Activated naive CD4-positive, alpha-beta T cell (primary cell): ENCODE results near the gene SALL3.
"Not testable (repeated sequence)": the region's sequence is repeated elsewhere in the genome, so short reads cannot be mapped to it uniquely, and the experiment has no call there.

Experiments used
- DNase-seq, 4 experiments: peaks; one replicate each; lab custom pipeline; 2025; lab: John Stamatoyannopoulos, UW

Gene SALL3

DNA sequence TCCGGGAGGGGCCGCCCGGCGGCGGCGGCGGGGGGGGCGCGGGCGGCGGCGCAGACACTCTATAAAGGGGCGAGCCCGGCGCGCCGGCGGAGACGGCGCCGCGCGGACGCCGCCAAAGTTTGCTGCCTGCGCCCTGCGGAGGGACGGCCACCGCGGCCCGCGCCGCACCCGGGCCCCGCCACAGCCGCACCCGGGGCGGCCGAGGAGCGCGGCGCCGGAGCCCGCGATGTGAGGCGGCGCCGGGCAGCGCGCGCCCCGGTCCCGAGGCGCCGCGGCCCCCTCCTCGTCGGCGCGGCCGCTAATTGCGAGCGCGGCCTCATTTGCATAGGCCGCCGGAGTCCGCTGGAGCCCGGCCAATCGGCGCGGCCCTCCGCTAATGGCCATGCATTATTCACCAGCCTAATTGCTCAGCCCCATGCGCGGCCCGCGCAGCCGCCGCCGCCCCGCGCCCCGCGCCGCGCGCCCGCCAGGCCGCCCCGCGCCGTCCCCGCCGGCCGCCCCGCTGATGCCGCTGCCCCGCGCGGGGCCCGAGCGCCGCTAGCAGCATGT is at the start of gene SALL3:
Gene SALL3 (plus strand): TSS at position 89 of the 549 bp plus-strand sequence. CDS start 457 bp downstream, at position 546.
- no peak for DNase-seq

DNA sequence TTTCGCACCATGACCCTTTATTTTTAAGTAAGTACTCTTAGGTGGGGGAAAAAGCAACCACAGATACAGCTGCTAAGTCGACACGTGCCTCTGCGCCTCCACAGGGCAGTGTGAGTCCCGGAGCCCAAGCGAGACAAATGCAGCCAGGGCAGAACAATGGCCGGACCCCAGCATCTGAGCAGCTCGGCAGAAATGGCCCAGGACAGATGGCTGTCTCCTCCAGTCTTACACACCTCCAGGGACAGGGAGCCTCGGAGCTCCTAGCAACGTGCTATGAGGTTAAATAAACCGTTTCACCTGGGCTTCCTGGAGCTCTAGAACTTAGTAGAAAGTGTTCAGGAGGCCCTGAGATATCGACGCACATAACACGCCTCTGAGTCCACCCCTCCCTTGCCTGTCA is 47.3 kb upstream of the SALL3 start:
- DNase-seq = no peak

DNA sequence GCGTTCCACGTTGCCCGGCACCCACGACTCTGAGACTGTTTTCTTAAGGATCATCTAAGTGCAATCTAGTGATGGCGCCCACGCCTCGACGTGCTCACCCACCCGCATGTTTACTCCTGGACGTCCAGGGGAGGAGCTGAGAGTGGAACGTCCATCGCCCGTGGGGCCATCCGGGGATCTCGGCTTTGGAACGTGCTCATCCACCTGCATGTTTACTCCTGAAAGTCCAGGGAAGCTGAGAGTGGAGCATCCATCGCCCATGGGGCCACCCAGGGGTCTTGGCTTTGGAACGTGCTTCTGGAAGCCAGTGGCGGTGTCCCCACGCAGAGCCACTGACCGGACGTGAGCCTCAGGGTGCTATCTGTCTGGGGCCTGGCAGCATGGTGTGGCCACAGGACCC is 45.6 kb upstream of the SALL3 start:
- DNase-seq = no peak

DNA sequence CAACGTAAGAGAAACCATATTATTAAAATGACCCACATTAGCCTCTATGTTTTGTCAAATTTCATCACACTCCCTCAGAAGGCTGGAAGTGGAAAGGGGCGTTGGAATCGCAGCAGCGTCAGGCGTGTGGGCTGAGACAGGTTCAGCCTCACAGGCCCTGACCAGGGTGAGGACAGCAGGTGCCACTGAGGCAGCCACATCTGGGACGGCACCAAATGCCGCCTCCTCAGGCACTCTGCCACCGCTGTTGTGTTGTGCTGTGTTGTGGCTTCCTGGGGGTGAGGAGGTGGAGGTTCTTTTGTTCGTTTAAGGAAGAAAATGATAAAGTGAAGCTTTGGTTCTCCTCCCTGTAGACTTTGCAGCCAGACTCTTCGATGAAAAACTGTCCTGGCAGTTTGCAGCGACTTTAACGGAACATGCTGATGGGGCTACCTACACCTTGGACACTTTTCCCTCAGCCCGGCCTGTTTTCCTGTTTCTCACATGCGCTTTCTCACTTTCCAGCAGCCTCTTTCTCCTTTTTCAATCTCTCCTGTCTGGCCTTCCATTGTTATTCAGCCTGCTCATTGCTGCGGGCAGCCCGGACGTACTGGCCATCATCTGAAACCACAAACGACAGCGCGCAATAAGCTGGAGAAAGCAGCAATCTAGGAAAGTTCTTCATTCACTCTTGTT is 44.9 kb upstream of the SALL3 start:
- DNase-seq = no peak

DNA sequence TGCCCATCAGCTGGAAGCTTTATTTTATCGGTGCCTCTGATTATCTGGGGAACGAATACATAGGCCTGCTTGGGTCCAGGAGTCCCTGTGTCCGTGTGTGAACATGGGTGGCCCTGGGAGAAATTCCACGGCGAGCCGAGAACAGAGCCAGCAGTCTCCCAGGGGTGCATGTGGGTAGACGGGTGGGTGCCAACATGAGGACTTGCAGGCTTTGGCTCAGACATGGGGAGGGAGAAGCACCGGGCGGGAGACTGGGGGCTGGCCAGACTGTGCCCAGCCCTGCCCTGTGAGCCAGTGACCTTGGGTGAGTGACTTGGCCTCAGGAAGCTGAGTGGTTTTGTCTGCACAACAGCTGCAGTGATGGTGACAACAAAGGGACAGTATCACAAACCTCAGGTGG is 44.2 kb upstream of the SALL3 start:
- DNase-seq = no peak

DNA sequence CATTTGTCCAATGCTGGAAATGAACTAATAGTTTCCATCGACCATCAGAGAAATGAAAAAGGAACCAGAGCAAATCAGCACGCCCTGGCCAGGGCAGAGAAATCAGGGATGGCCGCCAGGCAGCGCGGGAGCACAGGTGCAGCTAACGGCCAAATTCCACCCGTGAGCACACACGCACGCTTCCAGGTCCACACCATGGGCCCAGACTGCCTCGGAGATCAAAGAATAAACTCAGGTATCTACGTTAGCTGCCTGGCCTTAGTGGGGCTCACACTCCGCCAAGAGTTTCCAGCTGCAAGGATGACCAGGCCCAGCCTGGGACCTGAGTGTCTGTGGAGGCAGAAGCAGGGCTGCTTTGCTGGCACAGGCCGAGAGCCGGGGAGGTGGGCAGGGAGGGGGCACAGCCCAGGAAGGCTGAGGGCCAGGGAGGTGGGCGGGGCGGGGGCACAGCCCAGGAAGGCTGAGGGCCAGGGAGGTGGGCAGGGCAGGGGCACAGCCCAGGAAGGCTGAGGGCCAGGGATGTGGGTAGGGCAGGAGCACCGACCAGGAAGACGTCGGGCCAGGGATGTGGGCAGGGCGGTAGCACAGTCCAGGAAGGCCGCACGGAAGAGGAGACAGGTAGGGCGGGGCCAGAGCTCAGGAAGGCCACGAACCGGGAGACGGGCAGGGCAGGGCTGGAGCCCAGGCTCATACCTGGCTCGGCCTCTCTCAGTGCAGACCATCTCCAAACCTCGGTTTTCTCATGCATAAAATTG is 43.2 kb upstream of the SALL3 start:
- no peak for DNase-seq

DNA sequence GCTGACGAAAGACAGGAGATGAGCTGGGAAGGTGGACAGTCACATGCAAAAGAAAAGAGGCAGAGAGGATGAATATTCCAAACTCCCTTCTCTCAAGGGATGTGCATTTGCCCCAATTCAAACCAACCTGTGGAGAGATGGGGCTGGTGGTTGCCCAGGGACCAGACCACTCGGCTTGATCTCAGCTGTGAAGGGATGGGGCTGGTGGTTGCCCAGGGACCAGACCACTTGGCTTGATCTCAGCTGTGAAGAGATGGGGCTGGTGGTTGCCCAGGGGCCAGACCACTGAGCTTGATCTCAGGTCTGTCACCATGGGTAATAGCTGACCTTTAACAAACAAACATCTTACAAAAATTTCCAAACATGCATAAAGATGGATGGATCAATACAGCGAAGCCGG is 42.5 kb upstream of the SALL3 start:
- DNase-seq = no peak

DNA sequence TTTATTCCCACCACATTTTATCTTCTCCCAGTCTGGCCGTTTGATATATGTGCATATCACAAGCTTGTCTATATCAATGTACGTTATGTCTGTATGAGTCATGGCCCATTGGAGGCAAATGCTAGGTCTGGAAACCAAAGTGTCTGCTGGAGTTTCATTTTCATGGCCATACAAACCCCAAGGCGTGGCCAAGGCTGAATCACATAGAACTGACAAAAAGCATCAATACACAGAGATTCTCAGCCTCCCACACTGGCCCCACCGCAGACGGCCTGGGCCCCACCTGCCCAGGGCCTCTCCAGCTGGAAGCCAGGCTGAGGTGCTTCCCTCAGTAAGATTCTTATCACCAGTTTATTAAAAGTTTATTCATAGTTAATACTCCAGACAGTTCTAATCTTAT is 40.5 kb upstream of the SALL3 start:
- no peak for DNase-seq

DNA sequence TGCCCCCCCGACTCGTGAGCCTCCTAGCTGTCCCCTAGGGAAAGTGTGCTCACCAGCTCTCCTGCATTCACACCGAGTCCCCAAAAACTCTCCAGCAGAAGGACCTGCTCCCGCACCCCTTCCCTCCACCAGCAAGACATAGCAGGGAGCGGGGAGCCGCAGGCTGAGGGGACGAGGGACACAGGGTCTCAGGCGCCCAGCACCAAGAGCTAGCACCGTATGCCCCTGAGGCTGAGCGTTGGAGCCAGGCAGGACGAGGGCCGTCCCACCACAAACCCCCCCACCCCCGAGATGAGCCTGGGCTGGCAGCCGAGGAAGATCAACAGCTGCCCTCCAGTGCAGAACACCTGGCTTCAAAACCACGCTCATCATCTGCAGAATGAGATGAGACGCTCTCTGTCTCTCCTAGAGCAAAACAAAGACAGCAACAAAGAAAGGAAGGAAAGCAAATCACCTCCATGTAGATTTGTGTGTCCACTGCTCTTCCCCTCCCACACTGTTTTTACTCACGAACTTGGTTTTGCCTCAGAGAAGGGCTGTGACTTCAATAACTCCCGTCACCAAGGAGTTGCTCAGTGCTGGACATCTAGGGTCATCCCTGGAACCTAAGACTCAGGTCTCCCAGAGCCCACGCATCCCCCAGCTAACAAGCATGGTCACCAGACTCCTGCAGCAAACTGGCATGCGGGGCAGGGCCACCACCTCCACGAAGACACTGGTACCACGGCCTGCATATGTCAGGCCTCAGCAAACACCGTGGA is 39.7 kb upstream of the SALL3 start:
- no peak for DNase-seq

DNA sequence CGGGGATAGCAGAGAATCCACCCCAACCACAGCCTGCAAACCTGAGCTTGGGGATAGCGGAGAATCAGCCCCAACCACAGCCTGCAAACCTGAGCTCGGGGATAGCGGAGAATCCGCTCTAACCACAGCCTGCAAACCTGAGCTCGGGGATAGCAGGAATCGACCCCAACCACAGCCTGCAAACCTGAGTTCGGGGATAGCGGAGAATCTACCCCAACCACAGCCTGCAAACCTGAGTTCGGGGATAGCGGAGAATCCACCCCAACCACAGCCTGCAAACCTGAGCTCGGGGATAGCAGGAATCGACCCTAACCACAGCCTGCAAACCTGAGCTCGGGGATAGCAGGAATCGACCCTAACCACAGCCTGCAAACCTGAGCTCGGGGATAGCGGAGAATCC is 37.4 kb upstream of the SALL3 start:
- DNase-seq = not testable (repeated sequence)

DNA sequence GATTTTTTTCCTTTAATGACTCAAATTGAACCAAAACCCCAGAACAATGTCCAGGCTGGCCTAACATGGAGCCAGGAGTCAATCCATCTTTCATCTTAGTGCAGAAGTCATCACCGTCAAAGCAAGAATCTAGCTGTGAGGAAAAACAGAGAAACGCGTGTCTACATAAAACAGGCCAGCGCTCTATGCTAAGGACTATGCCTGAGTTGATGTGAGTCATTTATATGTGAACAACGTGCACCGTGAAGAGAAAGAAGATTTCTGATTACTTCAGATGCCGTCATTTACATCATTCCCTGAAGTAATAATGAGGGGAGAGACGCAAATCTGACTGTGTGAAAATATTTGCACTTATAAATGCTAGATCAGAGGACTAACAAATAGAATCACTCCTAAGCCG is 34.0 kb upstream of the SALL3 start:
- no peak for DNase-seq

DNA sequence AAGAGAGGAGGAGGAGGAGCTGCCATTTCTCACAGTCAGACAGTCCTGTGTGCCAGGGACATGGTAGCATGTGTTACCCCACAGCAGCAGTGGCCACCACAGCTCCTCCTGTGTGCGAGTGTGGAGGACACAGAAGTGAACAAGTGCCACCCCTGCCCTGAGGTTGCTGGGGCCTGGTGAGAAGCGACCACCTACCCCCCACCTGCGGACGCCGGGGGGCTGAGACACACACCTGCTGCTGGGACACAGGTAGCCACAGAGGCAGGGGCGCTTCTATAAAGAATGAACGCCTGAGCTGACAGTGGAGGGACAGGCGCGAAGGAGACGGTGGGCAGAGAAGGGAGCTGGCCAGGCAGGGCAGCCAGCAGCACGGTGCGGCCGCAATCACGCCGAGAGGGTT is 32.3 kb upstream of the SALL3 start:
- DNase-seq = no peak

DNA sequence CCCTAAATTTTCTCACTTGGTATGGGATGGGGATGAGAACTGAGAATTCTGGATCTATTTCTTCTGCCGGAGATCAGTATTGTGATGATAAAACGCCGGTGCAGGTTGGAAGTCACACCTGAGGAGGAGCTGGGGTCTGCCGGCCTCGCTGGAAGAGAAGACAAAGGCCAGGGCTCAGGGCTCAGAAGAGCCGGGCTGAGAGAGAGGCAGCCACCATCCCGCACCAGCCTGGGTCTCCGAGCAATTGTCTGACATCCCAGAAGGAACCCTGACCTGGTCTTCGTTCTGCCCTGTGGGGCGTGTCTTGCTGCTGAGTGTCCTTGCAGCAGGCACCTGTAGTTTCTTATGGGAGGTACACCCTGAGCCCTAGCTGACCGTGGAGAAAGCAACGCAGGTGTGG is 31.4 kb upstream of the SALL3 start:
- DNase-seq = no peak

DNA sequence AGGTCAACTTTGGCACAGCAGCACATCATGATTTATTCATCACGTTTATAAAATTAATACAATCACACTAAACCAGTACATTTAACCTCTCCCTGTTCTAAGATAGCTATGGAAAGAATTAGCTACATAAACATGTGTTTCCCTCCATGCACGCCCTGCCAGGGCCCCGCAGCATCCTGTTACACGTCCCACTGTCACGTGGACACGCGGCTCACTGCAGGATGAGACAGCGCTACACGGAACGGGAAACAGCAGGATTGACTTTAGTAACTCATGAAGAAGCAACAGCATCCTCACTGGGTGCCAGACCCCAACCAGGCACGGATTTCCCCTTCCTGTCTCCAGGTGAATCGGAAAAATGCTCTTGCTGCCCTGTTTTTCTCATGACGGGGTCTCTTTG is 30.9 kb upstream of the SALL3 start:
- no peak for DNase-seq

DNA sequence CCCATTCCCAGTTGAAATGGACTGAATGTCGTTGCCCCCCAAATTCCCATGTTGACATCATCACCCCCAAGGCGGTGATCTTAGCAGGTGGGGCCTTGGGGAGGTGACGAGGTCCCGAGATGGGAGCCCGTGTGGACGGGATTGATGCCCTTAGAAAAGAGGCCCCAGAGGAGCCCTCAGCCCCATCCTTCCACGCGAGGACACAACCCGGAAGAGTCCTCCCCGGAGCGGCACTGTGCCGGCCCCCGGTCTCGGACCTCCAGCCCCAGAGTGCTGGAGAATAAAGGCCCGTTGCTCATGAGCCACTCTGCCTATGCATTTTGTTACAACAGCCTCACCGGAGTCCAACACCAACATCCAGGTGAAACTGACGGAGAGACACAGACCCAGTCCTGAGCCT is 30.4 kb upstream of the SALL3 start:
- no peak for DNase-seq

DNA sequence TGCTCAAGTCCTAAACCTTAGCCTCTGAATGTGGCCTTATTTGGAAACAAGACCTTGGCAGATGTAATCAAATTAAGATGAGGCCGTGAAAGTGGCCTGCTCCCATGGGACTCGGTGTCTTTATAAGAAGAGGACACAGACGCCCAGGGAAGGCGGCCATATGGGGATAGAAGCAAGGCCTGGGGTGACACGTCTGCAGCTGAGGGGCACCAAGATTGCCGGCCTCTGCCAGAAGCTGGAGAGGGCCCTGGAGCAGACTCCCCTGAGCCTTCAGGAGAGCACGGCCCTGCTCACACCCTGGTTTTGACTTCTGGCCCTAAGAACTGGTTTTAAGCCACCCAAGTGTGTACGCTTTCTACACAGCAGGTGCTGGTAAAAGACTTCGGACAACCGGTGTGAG is 29.2 kb upstream of the SALL3 start:
- no peak for DNase-seq

DNA sequence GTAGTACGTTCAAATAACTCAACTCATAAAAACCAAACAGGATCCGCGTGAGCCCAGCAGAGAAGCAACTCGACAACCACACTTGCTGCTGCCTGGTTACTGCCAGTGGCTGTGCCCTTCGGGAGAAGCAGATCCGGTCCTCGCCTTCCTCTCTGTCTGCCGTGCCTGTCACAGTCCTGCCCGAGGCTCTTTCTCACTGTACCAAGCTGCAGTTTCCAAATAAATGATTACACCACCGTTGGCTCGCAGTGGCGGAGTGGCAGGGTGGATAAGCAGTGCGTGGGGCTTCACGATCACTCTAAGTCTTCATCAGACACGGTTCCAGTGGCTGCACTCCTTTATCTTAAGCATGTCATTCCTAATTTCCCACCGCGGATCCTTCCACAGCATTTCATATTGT is 26.1 kb upstream of the SALL3 start:
- no peak for DNase-seq

DNA sequence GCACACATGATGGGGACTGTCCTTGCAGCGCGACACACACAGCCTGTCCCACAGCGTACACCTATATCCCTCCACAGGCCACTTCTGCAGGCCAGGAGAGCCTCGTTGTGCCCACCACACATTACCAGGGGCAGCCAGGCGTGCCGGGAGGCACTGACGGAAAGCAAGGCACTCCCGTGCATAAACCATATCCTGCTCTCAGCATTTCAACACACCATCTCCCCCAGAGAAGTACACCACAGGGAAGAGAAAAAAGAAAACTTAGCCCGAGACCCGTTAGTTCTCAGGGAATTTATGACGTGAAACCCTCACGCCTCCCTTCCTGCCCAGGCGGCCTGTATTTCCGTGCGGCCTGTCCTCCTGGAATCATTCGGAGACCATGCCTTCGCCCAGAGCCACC is 24.6 kb upstream of the SALL3 start:
- DNase-seq = no peak

DNA sequence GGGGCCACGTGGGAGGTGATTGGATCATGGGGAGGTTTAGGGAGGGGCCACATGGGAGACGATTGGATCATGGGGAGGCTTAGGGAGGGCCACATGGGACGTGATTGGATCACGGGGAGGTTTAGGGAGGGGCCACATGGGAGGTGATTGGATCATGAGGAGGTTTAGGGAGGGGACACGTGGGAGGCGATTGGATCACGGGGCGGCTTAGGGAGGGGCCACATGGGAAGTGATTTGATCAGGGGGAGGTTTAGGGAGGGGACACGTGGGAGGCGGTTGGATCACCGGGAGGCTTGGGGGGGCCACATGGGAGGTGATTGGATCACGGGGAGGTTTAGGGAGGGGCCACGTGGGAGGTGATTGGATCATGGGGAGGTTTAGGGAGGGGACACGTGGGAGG is 22.5 kb upstream of the SALL3 start:
- no peak for DNase-seq

DNA sequence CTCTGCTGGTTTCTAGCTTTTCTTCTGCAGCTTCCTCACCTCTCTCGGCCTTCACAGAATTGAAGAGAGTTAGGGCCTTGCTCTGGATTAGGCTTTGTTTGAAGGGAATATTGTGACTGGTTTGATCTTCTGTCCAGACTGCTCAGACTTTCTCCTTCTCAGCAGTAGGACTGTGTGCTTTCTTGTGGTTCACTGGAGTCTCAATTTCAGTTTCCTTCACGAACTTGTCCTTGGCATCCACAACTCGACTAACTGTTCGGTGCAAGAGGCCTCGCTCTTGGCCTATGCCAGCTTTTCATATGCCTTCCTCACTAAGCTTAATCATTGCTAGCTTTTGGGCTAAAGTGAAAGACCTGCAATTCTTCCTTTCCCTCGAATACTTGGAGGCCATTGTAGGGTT is 18.9 kb upstream of the SALL3 start:
- no peak for DNase-seq

DNA sequence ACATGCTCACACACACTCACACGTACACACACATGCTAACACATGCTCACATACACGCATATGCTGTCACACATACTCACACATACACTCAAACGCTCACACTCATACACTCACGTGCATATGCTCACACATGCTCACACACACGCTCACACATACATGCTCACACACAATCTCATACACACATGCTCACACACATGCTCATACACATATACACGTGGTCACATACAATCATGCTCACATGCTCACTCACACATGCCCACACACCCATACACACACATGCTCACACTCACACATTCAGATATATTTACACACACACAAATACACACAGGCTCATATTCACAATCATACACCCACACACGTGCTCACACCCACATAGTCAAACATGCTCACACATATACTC is 17.5 kb upstream of the SALL3 start:
- DNase-seq = no peak

DNA sequence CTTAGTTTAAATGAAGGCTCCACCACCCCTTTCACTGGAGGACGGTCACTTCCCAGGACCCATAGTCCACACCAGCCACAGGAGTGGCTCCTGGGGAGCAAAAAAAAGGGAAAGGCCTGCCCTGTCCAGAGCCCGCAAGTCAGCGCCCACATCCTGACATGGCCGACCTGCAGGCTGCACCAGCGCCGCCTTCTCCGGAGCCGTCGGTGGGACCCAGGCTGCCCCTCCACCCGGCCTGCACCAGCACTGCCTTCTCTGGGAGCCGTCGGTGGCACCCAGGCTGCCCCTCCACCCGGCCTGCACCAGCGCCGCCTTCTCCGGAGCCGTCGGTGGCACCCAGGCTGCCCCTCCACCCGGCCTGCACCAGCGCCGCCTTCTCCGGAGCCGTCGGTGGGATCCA is 14.9 kb upstream of the SALL3 start:
- not testable (repeated sequence) for DNase-seq

DNA sequence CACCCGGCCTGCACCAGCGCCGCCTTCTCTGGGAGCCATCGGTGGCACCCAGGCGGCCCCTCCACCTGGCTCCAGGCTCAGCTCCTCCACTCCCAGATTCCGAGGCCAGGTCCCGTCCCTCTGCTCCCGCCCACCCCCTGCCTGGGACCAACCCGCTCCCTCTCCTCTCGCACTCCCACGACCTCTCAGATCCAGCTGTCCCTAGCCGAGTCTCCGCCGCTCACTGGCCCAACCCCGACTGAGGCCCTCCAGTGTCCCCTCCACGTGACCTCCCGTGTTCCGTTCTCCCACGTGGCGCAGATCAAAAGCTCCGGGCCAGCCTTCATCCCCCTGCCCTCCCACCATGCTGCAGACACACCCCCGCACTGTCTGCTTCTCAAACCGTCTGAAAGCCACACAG is 14.4 kb upstream of the SALL3 start:
- DNase-seq = no peak
